Activated B cell treated with CpG ODN at 0.5 μM for 24 hours (primary cell): ENCODE data around the gene CA10. TPM values are rescaled to one million over a fixed set of nuclear protein-coding genes. Genes with fewer than 3 reads are reported as not detected.

Experiments used
- ATAC-seq: fragments of 200-7000 bp; cut with Tn5 transposase; one replicate; pipeline ENCODE4 v1.10.0; 2021; ENCODE audit warnings: low read depth, mild to moderate bottlenecking, moderate library complexity
- CTCF ChIA-PET: fragments of 350-600 bp; sonication (Branson Sonifier 250); formaldehyde crosslinking; loops from one replicate; lab custom pipeline; 2021; ENCODE audit warnings: antibody characterized with exemption; lab: Charles Lee
- POLR2A ChIA-PET: fragments of 350-600 bp; sonication (Branson Sonifier 250); formaldehyde crosslinking; loops from one replicate; lab custom pipeline; 2021; ENCODE audit warnings: antibody characterized with exemption; lab: Charles Lee
- DNase-seq: peaks from one replicate; pipeline ENCODE4 v3.0.0; 2022
- H3K27ac Mint-ChIP-seq: one replicate; pipeline ENCODE4 v1.8.0; 2020; ENCODE audit warnings: mixed read lengths
- H3K27me3 Mint-ChIP-seq: one replicate; pipeline ENCODE4 v1.8.0; 2021; ENCODE audit warnings: mixed read lengths
- H3K36me3 Mint-ChIP-seq: one replicate; pipeline ENCODE4 v1.8.0; 2021; ENCODE audit warnings: low read depth, mixed read lengths
- H3K4me1 Mint-ChIP-seq: one replicate; pipeline ENCODE4 v1.8.0; 2021; ENCODE audit warnings: mixed read lengths
- H3K4me3 Mint-ChIP-seq: one replicate; pipeline ENCODE4 v1.8.0; 2020; ENCODE audit warnings: mild to moderate bottlenecking, mixed read lengths
- H3K9me3 Mint-ChIP-seq: one replicate; pipeline ENCODE4 v1.8.0; 2020; ENCODE audit warnings: mixed read lengths
- CTCF ChIP-seq: fragments of 200-600 bp; IDR thresholded peaks from one replicate; pipeline ENCODE4 v1.8.0; 2022; ENCODE audit warnings: antibody characterized with exemption, mild to moderate bottlenecking
- intact Hi-C: fragments of 100-400 bp; cut with micrococcal nuclease; formaldehyde crosslinking; loops from one replicate; pipeline ENCODE4 v1.15.1; 2024
- total RNA-seq: library from RNA; stranded (reverse); gene quantifications from 2 replicates; pipeline ENCODE4 v1.2.3, GENCODE V29; 2022

Gene CA10
- total RNA-seq, 1 donor from 2014 or later = not detected

GRCh38 chr17:51736356-51736755 is 422.2 kb downstream of the CA10 start:
- intact Hi-C loops = no loop called here
- no peak for DNase-seq
- ChIA-PET CTCF (no interaction called here), POLR2A (no interaction called here)
- H3K27me3 Mint-ChIP-seq = peaks cover 3% of the 10 kb centered on the region
- H3K4me3 Mint-ChIP-seq = no peak overlapping the region
- H3K4me1 Mint-ChIP-seq = no peaks in the 10 kb centered on the region
- TF ChIP-seq CTCF = no peak
- no peaks in the 10 kb centered on the region for H3K36me3 Mint-ChIP-seq
- H3K27ac Mint-ChIP-seq = no peak overlapping the region
- ATAC-seq = no peak
- H3K9me3 Mint-ChIP-seq = no peaks in the 10 kb centered on the region

- TF ChIP-seq CTCF = no peak
- Mint-ChIP-seq H3K27me3 (peaks cover 3% of the 10 kb centered on the region), H3K4me3 (no peak overlapping the region), H3K36me3 (no peaks in the 10 kb centered on the region), H3K27ac (no peak overlapping the region), H3K4me1 (no peaks in the 10 kb centered on the region), H3K9me3 (no peaks in the 10 kb centered on the region)
- POLR2A ChIA-PET = interaction anchor here (0.6 kb wide), 1 partner anchor 32 kb away, joined by 4 read pairs; no protein-coding TSS in a partner anchor
- no peak for DNase-seq
- CTCF ChIA-PET = no interaction called here
- intact Hi-C loops = no loop called here
- no peak for ATAC-seq
These were observed 423.5 kb downstream of the CA10 start for GRCh38 chr17:51734976-51735375.

- no peak overlapping the region for H3K4me3 Mint-ChIP-seq
- no peak overlapping the region for H3K27ac Mint-ChIP-seq
- POLR2A ChIA-PET = interaction anchor here (0.6 kb wide), 1 partner anchor 33 kb away, joined by 4 read pairs; no protein-coding TSS in a partner anchor
- peaks cover 3% of the 10 kb centered on the region for H3K27me3 Mint-ChIP-seq
- TF ChIP-seq CTCF = no peak
- no peak for DNase-seq
- ATAC-seq = no peak
- H3K9me3 Mint-ChIP-seq = no peaks in the 10 kb centered on the region
- no peaks in the 10 kb centered on the region for H3K4me1 Mint-ChIP-seq
- no peaks in the 10 kb centered on the region for H3K36me3 Mint-ChIP-seq
- CTCF ChIA-PET = no interaction called here
- intact Hi-C loops = no loop called here
These were observed 424.1 kb downstream of the CA10 start for GRCh38 chr17:51734462-51734861.

GRCh38 chr17:51733166-51733565 is 425.3 kb downstream of the CA10 start:
- POLR2A ChIA-PET = no interaction called here
- H3K27ac Mint-ChIP-seq = no peak overlapping the region
- no peaks in the 10 kb centered on the region for H3K36me3 Mint-ChIP-seq
- peaks cover 3% of the 10 kb centered on the region for H3K27me3 Mint-ChIP-seq
- H3K4me1 Mint-ChIP-seq = no peaks in the 10 kb centered on the region
- no peak for TF ChIP-seq CTCF
- ATAC-seq (no peak), DNase-seq (no peak)
- no peaks in the 10 kb centered on the region for H3K9me3 Mint-ChIP-seq
- no peak overlapping the region for H3K4me3 Mint-ChIP-seq
- intact Hi-C loops = no loop called here
- CTCF ChIA-PET = no interaction called here

- H3K4me3 Mint-ChIP-seq = no peak overlapping the region
- ATAC-seq (no peak), DNase-seq (no peak)
- CTCF ChIA-PET = no interaction called here
- no peaks in the 10 kb centered on the region for H3K4me1 Mint-ChIP-seq
- intact Hi-C loops = no loop called here
- POLR2A ChIA-PET = no interaction called here
- no peaks in the 10 kb centered on the region for H3K36me3 Mint-ChIP-seq
- no peak overlapping the region for H3K27ac Mint-ChIP-seq
- H3K9me3 Mint-ChIP-seq = no peaks in the 10 kb centered on the region
- peaks cover 3% of the 10 kb centered on the region for H3K27me3 Mint-ChIP-seq
- no peak for TF ChIP-seq CTCF
These were observed 426.4 kb downstream of the CA10 start for GRCh38 chr17:51731941-51732722.
